T-cell (primary cell): Measurements from ENCODE around the gene PRICKLE2. TPM values are rescaled to one million over a fixed set of nuclear protein-coding genes. Genes with fewer than 3 reads are reported as not detected.

Experiments used
- ATAC-seq, 4 experiments: fragments of 200-7000 bp in 3 of 4; fragments of 150-1000 bp in 1 of 4; cut with Tn5 transposase; replicated peaks in 1 of 4; 1 replicate in 3 of 4; 2 replicates in 1 of 4; pipeline ENCODE4 v1.10.0; 2021; ENCODE audit warnings: moderate library complexity in 3 of 4, mild to moderate bottlenecking in 2 of 4, moderate number of reproducible peaks in 1 of 4
- CTCF ChIA-PET, 2 donors: fragments of 300-600 bp; sonication (Branson Sonifier 250); formaldehyde crosslinking; loops; one replicate each; lab custom pipeline; 2022; ENCODE audit warnings: antibody characterized with exemption in 2 of 2; lab: Charles Lee
- POLR2A ChIA-PET, 2 donors: fragments of 300-600 bp; sonication (Branson Sonifier 250); formaldehyde crosslinking; loops; one replicate each; lab custom pipeline; 2022; ENCODE audit warnings: antibody characterized with exemption in 2 of 2; lab: Charles Lee
- DNase-seq, 35 experiments: peaks; one replicate each; pipeline versions ENCODE4 v3.0.0 to v3.0.0-alpha.2; 2013 to 2023
- H3K27ac ChIP-seq: one replicate; pipeline ENCODE4 v1.5.1; 2013; ENCODE audit warnings: low read length
- H3K27me3 ChIP-seq, 2 experiments: replicated peaks in 1 of 2; 1 replicate in 1 of 2; 2 replicates in 1 of 2; pipeline versions ENCODE4 v1.6.1 to v1.7.0; 2013; ENCODE audit warnings: low read length in 1 of 2, mixed read lengths in 1 of 2; ENCODE audit not compliant: control insufficient read depth in 2 of 2, insufficient read depth in 2 of 2; ENCODE audit errors: extremely low read depth in 1 of 2
- H3K36me3 ChIP-seq, 2 donors: 1 replicate in 1 of 2; 2 replicates in 1 of 2; pipeline versions ENCODE4 v1.6.1 to v1.7.0; 2013; ENCODE audit warnings: low read length in 1 of 2; ENCODE audit not compliant: control insufficient read depth in 2 of 2, insufficient read depth in 1 of 2; ENCODE audit errors: extremely low read depth in 1 of 2
- H3K4me1 ChIP-seq, 2 experiments: 1 replicate in 1 of 2; 2 replicates in 1 of 2; pipeline versions ENCODE4 v1.6.1 to v1.7.0; 2013; ENCODE audit warnings: low read length in 2 of 2, mixed read lengths in 1 of 2; ENCODE audit not compliant: insufficient read depth in 2 of 2, control insufficient read depth in 1 of 2; ENCODE audit errors: extremely low read depth in 1 of 2
- H3K4me3 ChIP-seq, 2 donors: 1 replicate in 1 of 2; 2 replicates in 1 of 2; pipeline versions ENCODE4 v1.5.1 to v1.7.0; 2013; ENCODE audit warnings: mild to moderate bottlenecking in 2 of 2, low read length in 1 of 2, moderate library complexity in 1 of 2; ENCODE audit not compliant: control insufficient read depth in 1 of 2; ENCODE audit errors: extremely low read depth in 1 of 2
- H3K9me3 ChIP-seq: 2 replicates; pipeline ENCODE4 v1.7.0; 2013
- H3K27ac Mint-ChIP-seq, 2 donors: one replicate each; pipeline ENCODE4 v1.8.0; 2020 to 2021; ENCODE audit warnings: mild to moderate bottlenecking in 2 of 2, mixed read lengths in 2 of 2
- H3K27me3 Mint-ChIP-seq, 2 donors: one replicate each; pipeline ENCODE4 v1.8.0; 2021 to 2022; ENCODE audit warnings: mixed read lengths in 2 of 2
- H3K36me3 Mint-ChIP-seq: one replicate; pipeline ENCODE4 v1.8.0; 2021; ENCODE audit warnings: mixed read lengths
- H3K4me1 Mint-ChIP-seq, 3 donors: one replicate each; pipeline ENCODE4 v1.8.0; 2020 to 2022; ENCODE audit warnings: mixed read lengths in 3 of 3, mild to moderate bottlenecking in 1 of 3
- H3K4me3 Mint-ChIP-seq, 3 donors: one replicate each; pipeline ENCODE4 v1.8.0; 2020 to 2022; ENCODE audit warnings: mild to moderate bottlenecking in 3 of 3, mixed read lengths in 3 of 3, moderate library complexity in 3 of 3
- H3K9me3 Mint-ChIP-seq, 3 donors: one replicate each; pipeline ENCODE4 v1.8.0; 2020 to 2022; ENCODE audit warnings: mixed read lengths in 3 of 3
- WGBS: methylation state at CpG from one replicate; pipeline ENCODE4 v1.1.5; 2013; ENCODE audit warnings: missing lambda C conversion rate; ENCODE audit not compliant: insufficient coverage; 5-methylcytosine and 5-hydroxymethylcytosine counted together
- total RNA-seq, 35 experiments: library from RNA in 6 of 35; stranded (reverse) in 6 of 35; fragments of 120-200 nt in 1 of 35; gene quantifications; one replicate each; pipeline versions ENCODE4 v1.2.1 to v1.2.4 and lab custom pipeline; 2013 to 2026

Gene PRICKLE2
- total RNA-seq, 5 donors from 2014 or later (not counting 1 experiment from before 2014, with no cell fraction given): 0.06 to 0.13 (median 0.09) TPM; not detected in 2

GRCh38 chr3:64078966-64079365 is 146.3 kb downstream of the PRICKLE2 start:
- peaks cover 0 to 3% of the 10 kb centered on the region in 2 experiments for H3K27me3 ChIP-seq

GRCh38 chr3:64074895-64075679 is 150.2 kb downstream of the PRICKLE2 start:
- Mint-ChIP-seq H3K36me3 (no peaks in the 10 kb centered on the region), H3K27me3 (peaks cover 21 to 55% of the 10 kb centered on the region in 2 donors), H3K4me3 (no peak overlapping the region), H3K9me3 (no peaks in the 10 kb centered on the region), H3K27ac (no peak overlapping the region), H3K4me1 (no peaks in the 10 kb centered on the region)
- DNase-seq: no peak
- POLR2A ChIA-PET: interaction anchor here in 1 of 2 donors (0.6 kb wide), 1 partner anchor 1317 kb away, joined by 4 read pairs; no protein-coding TSS in a partner anchor
- Histone ChIP-seq H3K36me3 (no peaks in the 10 kb centered on the region), H3K27me3 (peaks cover 0 to 7% of the 10 kb centered on the region in 2 experiments), H3K9me3 (no peaks in the 10 kb centered on the region), H3K27ac (no peak overlapping the region), H3K4me1 (no peaks in the 10 kb centered on the region), H3K4me3 (no peak overlapping the region)
- WGBS: no CpG with 5 or more reads among the region's 6 CpGs
- CTCF ChIA-PET: no interaction called here
- ATAC-seq: no peak

More at GRCh38 chr3:64078966-64079365, 146.3 kb downstream of the PRICKLE2 start:
- peaks cover 8 to 34% of the 10 kb centered on the region in 2 donors for H3K27me3 Mint-ChIP-seq
- H3K9me3 ChIP-seq: no peaks in the 10 kb centered on the region
- 100% methylated on average over 1 of the region's 4 CpGs for WGBS
- H3K36me3 Mint-ChIP-seq: no peaks in the 10 kb centered on the region
- H3K4me1 Mint-ChIP-seq: no peaks in the 10 kb centered on the region
- POLR2A ChIA-PET: no interaction called here
- CTCF ChIA-PET: no interaction called here
- H3K27ac Mint-ChIP-seq: no peak overlapping the region
- no peaks in the 10 kb centered on the region for H3K4me1 ChIP-seq
- H3K27ac ChIP-seq: no peak overlapping the region
- ATAC-seq (no peak), DNase-seq (no peak)
- no peak overlapping the region for H3K4me3 Mint-ChIP-seq
- no peaks in the 10 kb centered on the region for H3K9me3 Mint-ChIP-seq
- no peaks in the 10 kb centered on the region for H3K36me3 ChIP-seq
- H3K4me3 ChIP-seq: no peak overlapping the region

DNA sequence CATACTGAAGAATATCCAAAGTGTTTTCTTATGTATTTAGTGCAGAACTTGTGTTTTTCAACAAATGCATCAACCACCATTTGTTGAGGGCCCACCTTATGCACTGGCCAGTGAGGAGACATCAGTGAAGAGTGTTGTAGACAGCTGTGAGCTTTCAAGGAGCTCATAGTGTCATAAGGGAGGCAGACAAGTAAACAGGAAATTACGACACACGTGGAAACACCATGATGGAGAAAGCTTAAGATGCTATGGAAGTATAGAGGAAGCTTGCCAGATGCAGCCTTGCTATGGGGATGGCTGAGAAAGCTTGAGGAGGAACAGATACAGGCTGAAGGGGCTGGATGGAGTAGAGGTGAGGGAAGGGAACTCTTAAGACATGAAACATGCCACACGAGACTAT is 151.2 kb downstream of the PRICKLE2 start:
- H3K9me3 ChIP-seq: no peaks in the 10 kb centered on the region
- DNase-seq (no peak), ATAC-seq (no peak)
- H3K36me3 ChIP-seq: no peaks in the 10 kb centered on the region
- peaks cover 0 to 7% of the 10 kb centered on the region in 2 experiments for H3K27me3 ChIP-seq
- ChIA-PET POLR2A (no interaction called here), CTCF (no interaction called here)
- WGBS: 86% methylated on average over 2 of the region's 3 CpGs
- Mint-ChIP-seq H3K4me1 (no peaks in the 10 kb centered on the region), H3K9me3 (no peaks in the 10 kb centered on the region), H3K27me3 (peaks cover 17 to 54% of the 10 kb centered on the region in 2 donors), H3K4me3 (no peak overlapping the region), H3K27ac (no peak overlapping the region), H3K36me3 (no peaks in the 10 kb centered on the region)
- H3K27ac ChIP-seq: no peak overlapping the region
- no peak overlapping the region for H3K4me3 ChIP-seq
- H3K4me1 ChIP-seq: no peaks in the 10 kb centered on the region

DNA sequence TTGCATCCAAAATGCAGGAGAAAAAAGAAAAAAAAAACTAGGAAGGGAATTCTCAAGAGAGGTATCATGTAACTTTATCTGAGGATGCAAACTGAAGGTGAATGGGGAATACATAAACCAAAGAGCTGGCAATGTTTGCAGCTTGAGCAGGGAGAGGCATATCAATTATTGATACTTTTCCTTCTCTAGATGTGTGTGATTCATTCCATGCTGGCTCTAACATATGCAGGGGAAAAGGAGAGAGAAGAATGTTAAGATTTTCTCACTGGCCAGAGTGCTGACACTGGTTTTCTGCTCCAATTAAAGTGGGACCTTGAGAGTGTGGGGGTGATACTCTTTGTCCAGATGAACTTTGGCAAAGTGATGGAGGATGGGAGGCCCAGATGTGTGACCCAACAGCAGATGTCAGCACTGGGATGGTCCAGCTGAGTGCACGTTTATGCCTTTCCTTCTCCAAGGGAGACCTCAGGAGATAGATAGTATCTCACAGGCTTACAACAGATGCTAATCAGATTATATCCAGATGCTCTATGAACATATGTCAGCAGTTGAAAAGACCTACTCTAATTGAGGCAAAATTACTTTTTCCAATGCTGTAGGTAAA is 152.0 kb downstream of the PRICKLE2 start:
- no peak for ATAC-seq
- DNase-seq: no peak
- no peaks in the 10 kb centered on the region for H3K36me3 ChIP-seq
- no peak overlapping the region for H3K27ac ChIP-seq
- no CpG with 5 or more reads among the region's 1 CpG for WGBS
- H3K9me3 ChIP-seq: no peaks in the 10 kb centered on the region
- Mint-ChIP-seq H3K36me3 (no peaks in the 10 kb centered on the region), H3K4me3 (no peak overlapping the region), H3K9me3 (no peaks in the 10 kb centered on the region), H3K4me1 (no peaks in the 10 kb centered on the region), H3K27ac (no peak overlapping the region), H3K27me3 (peaks cover 23 to 46% of the 10 kb centered on the region in 2 donors)
- POLR2A ChIA-PET: no interaction called here
- H3K4me1 ChIP-seq: no peaks in the 10 kb centered on the region
- peaks cover 0 to 5% of the 10 kb centered on the region in 2 experiments for H3K27me3 ChIP-seq
- CTCF ChIA-PET: no interaction called here
- no peak overlapping the region for H3K4me3 ChIP-seq

DNA sequence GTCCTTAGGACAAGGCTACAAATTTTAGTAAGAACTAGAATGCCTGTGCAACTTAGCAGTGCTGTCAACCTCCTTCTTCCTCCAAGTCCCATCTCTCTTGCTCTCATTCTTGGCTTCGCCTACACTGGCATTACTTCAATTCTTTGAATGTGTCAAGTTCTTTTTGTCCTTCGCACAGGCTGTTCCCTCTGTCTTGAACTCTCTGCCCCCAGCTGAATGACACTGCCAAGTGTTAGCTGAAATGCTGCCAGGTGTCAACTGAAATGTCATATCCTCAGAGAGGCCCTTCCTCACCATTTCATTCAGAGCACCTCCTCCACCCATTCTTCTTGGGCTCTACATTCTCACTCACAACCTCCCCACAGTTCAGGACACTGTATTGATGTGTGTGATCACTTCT is 153.1 kb downstream of the PRICKLE2 start:
- POLR2A ChIA-PET: no interaction called here
- H3K27me3 ChIP-seq: peaks cover 0 to 9% of the 10 kb centered on the region in 2 experiments
- H3K4me3 ChIP-seq: no peak overlapping the region
- no peaks in the 10 kb centered on the region for H3K36me3 ChIP-seq
- no peak overlapping the region for H3K27ac ChIP-seq
- no peak for DNase-seq
- H3K36me3 Mint-ChIP-seq: no peaks in the 10 kb centered on the region
- no peaks in the 10 kb centered on the region for H3K9me3 ChIP-seq
- no peak for ATAC-seq
- no peak overlapping the region for H3K4me3 Mint-ChIP-seq
- H3K27ac Mint-ChIP-seq: no peak overlapping the region
- H3K27me3 Mint-ChIP-seq: peaks cover 26 to 44% of the 10 kb centered on the region in 2 donors
- no peaks in the 10 kb centered on the region for H3K9me3 Mint-ChIP-seq
- no peaks in the 10 kb centered on the region for H3K4me1 ChIP-seq
- no peaks in the 10 kb centered on the region for H3K4me1 Mint-ChIP-seq
- CTCF ChIA-PET: no interaction called here
- WGBS: 78% methylated on average over 2 of the region's 2 CpGs

GRCh38 chr3:64070704-64071103 is 154.6 kb downstream of the PRICKLE2 start:
- Mint-ChIP-seq H3K36me3 (no peaks in the 10 kb centered on the region), H3K27ac (no peak overlapping the region), H3K27me3 (peaks cover 30 to 41% of the 10 kb centered on the region in 2 donors), H3K4me1 (no peaks in the 10 kb centered on the region), H3K4me3 (no peak overlapping the region), H3K9me3 (no peaks in the 10 kb centered on the region)
- Histone ChIP-seq H3K4me1 (no peaks in the 10 kb centered on the region), H3K36me3 (no peaks in the 10 kb centered on the region), H3K9me3 (no peaks in the 10 kb centered on the region), H3K27ac (no peak overlapping the region), H3K27me3 (peaks cover 0 to 9% of the 10 kb centered on the region in 2 experiments), H3K4me3 (no peak overlapping the region)
- ATAC-seq (no peak), DNase-seq (no peak)
- POLR2A ChIA-PET: no interaction called here
- CTCF ChIA-PET: interaction anchor here in 1 of 2 donors (0.5 kb wide), 1 partner anchor 76 kb away, joined by 4 read pairs; no protein-coding TSS in a partner anchor
